OCI-LY7 (cell line): ENCODE results near the gene TNS2. TPM values are rescaled to one million over a fixed set of nuclear protein-coding genes. Genes with fewer than 3 reads are reported as not detected.

Experiments
- BruUV-seq: library from RNA; stranded (reverse); fragments of 400-500 nt; replicated peaks from 2 replicates; lab custom pipeline; 2021; lab: Mats Ljungman, UMichigan
- CTCF ChIA-PET: fragments of 300-600 bp; sonication (Branson Sonifier 250); formaldehyde crosslinking; loops from one replicate; lab custom pipeline; 2022; ENCODE audit warnings: antibody characterized with exemption; ENCODE audit not compliant: unreplicated experiment; lab: Charles Lee
- POLR2A ChIA-PET: fragments of 300-600 bp; sonication (Branson Sonifier 250); formaldehyde crosslinking; loops from one replicate; lab custom pipeline; 2022; ENCODE audit warnings: antibody characterized with exemption; lab: Charles Lee
- DNase-seq: peaks from one replicate; pipeline ENCODE4 v3.0.0-alpha.2; 2015; ENCODE audit warnings: low spot score
- H2AFZ ChIP-seq: fragments of 200-600 bp; sonication (generic), shearing (Covaris generic); 2 replicates; pipeline ENCODE4 v1.6.1; 2014; ENCODE audit warnings: mild to moderate bottlenecking, antibody characterized with exemption, low read length, moderate library complexity
- H3K27ac ChIP-seq: fragments of 200-600 bp; sonication (generic); 2 replicates; pipeline ENCODE4 v1.5.1; 2014; ENCODE audit warnings: mixed run types, low read depth, mild to moderate bottlenecking, moderate library complexity, low read length, inconsistent platforms; ENCODE audit not compliant: poor library complexity, severe bottlenecking
- H3K36me3 ChIP-seq: fragments of 200-600 bp; sonication (generic); 2 replicates; pipeline ENCODE4 v1.6.1; 2014; ENCODE audit warnings: mild to moderate bottlenecking, antibody characterized with exemption, low read length, moderate library complexity, mixed read lengths; ENCODE audit not compliant: insufficient read depth
- H3K4me1 ChIP-seq: fragments of 200-600 bp; sonication (generic); 2 replicates; pipeline ENCODE4 v1.5.1; 2014; ENCODE audit warnings: mild to moderate bottlenecking, low read length; ENCODE audit not compliant: insufficient read depth, poor library complexity, severe bottlenecking
- H3K4me2 ChIP-seq: fragments of 200-600 bp; sonication (generic); 2 replicates; pipeline ENCODE4 v1.6.1; 2014; ENCODE audit warnings: mild to moderate bottlenecking, low read length
- H3K4me3 ChIP-seq: fragments of 200-600 bp; sonication (generic); 2 replicates; pipeline ENCODE4 v1.5.1; 2014; ENCODE audit warnings: mild to moderate bottlenecking, low read depth, low read length; ENCODE audit not compliant: poor library complexity, severe bottlenecking
- H3K79me2 ChIP-seq: fragments of 200-600 bp; sonication (generic); 2 replicates; pipeline ENCODE4 v1.6.1; 2016; ENCODE audit warnings: low read depth, mild to moderate bottlenecking, low read length, moderate library complexity, mixed read lengths; ENCODE audit not compliant: insufficient read depth
- H3K9me2 ChIP-seq: fragments of 200-600 bp; sonication (generic); 2 replicates; pipeline ENCODE4 v1.6.1; 2016; ENCODE audit warnings: mild to moderate bottlenecking, low read length, mixed read lengths; ENCODE audit not compliant: insufficient read depth
- H3K9me3 ChIP-seq: fragments of 200-600 bp; sonication (generic); 2 replicates; pipeline ENCODE4 v1.6.1; 2014; ENCODE audit warnings: mild to moderate bottlenecking, mixed run types, low read length, mixed read lengths
- H4K20me1 ChIP-seq: fragments of 200-600 bp; sonication (generic); 2 replicates; pipeline ENCODE4 v1.6.1; 2014; ENCODE audit warnings: mild to moderate bottlenecking, antibody characterized with exemption, low read length, moderate library complexity, mixed read lengths; ENCODE audit not compliant: insufficient read depth
- CTCF ChIP-seq: fragments of 200-600 bp; sonication (generic); conservative IDR thresholded peaks from 2 replicates; pipeline ENCODE4 v1.5.1; 2014; ENCODE audit warnings: mild to moderate bottlenecking, antibody characterized with exemption, low read length, moderate library complexity, mixed read lengths
- EZH2phosphoT487 ChIP-seq: fragments of 200-600 bp; sonication (generic); IDR thresholded peaks from 2 replicates; pipeline ENCODE4 v1.6.1; 2018; ENCODE audit warnings: low read depth, borderline replicate concordance, mild to moderate bottlenecking, mixed run types, antibody characterized with exemption, low read length, moderate library complexity, mixed read lengths
- intact Hi-C: fragments of 100-400 bp; cut with micrococcal nuclease; formaldehyde crosslinking; loops from one replicate; pipeline ENCODE4 v1.10.0; 2022; ENCODE audit not compliant: unreplicated experiment
- total RNA-seq, 2 experiments: library from RNA; depleted of rRNA in 1 of 2; stranded (reverse); fragments of >200 nt in 1 of 2; shearing (Covaris generic) in 1 of 2; gene quantifications; 2 replicates each; pipeline ENCODE4 v1.2.3, GENCODE V29; 2014 to 2022

Gene TNS2
- total RNA-seq, 2 experiments from 2014 or later, result 0.25 to 1.6 TPM

- no peaks in the 10 kb centered on the region for H3K4me1 ChIP-seq
- H3K9me3 ChIP-seq, result no peaks in the 10 kb centered on the region
- no peak overlapping the region for H3K4me2 ChIP-seq
- H3K36me3 ChIP-seq, result no peaks in the 10 kb centered on the region
- BruUV-seq, result no TSS peak
- ChIA-PET CTCF (no interaction called here), POLR2A (no interaction called here)
- H3K9me2 ChIP-seq, result no peaks in the 10 kb centered on the region
- intact Hi-C loops, result no loop called here
- TF ChIP-seq EZH2phosphoT487, result no peak
- TF ChIP-seq CTCF, result no peak
- no peak for DNase-seq
- no peak overlapping the region for H3K27ac ChIP-seq
- H3K4me3 ChIP-seq, result no peak overlapping the region
- no peaks in the 10 kb centered on the region for H4K20me1 ChIP-seq
- H2AFZ ChIP-seq, result no peak overlapping the region
- H3K79me2 ChIP-seq, result no peaks in the 10 kb centered on the region
Observed at GRCh38 chr12:53091756-53092155, 41.9 kb downstream of the TNS2 start.

- Histone ChIP-seq H3K9me3 (no peaks in the 10 kb centered on the region), H3K9me2 (no peaks in the 10 kb centered on the region), H3K36me3 (no peaks in the 10 kb centered on the region), H3K27ac (no peak overlapping the region), H4K20me1 (no peaks in the 10 kb centered on the region), H3K4me3 (no peak overlapping the region), H3K79me2 (no peaks in the 10 kb centered on the region), H3K4me2 (no peak overlapping the region), H3K4me1 (peaks cover 11% of the 10 kb centered on the region), H2AFZ (no peak overlapping the region)
- ChIA-PET POLR2A (interaction anchor here (0.6 to 1.7 kb wide), 4 partner anchors 13 to 60 kb away, joined by 3 to 5 read pairs (median 4); no protein-coding TSS in a partner anchor), CTCF (interaction anchor here (0.6 to 0.8 kb wide), 2 partner anchors 38 to 40 kb away, joined by 3 to 4 read pairs; no protein-coding TSS in a partner anchor)
- BruUV-seq, result no TSS peak
- DNase-seq, result no peak
- TF ChIP-seq EZH2phosphoT487 (no peak), CTCF (no peak)
- intact Hi-C loops, result no loop called here
Observed at GRCh38 chr12:53093777-53094393, 44.0 kb downstream of the TNS2 start.

GRCh38 chr12:53094394-53094787 lies 44.5 kb downstream of the TNS2 start:
- POLR2A ChIA-PET, result interaction anchor here (1.6 to 1.7 kb wide), 2 partner anchors 14 to 29 kb away, joined by 3 to 5 read pairs; no protein-coding TSS in a partner anchor
- H2AFZ ChIP-seq, result no peak overlapping the region

More at GRCh38 chr12:53094394-53094787, 44.5 kb downstream of the TNS2 start:
- H3K27ac ChIP-seq, result no peak overlapping the region
- CTCF ChIA-PET, result no interaction called here
- no peaks in the 10 kb centered on the region for H3K36me3 ChIP-seq
- peaks cover 16% of the 10 kb centered on the region for H3K4me1 ChIP-seq
- H3K79me2 ChIP-seq, result no peaks in the 10 kb centered on the region
- H4K20me1 ChIP-seq, result no peaks in the 10 kb centered on the region
- H3K4me3 ChIP-seq, result no peak overlapping the region
- intact Hi-C loops, result no loop called here
- H3K4me2 ChIP-seq, result no peak overlapping the region
- no peaks in the 10 kb centered on the region for H3K9me3 ChIP-seq
- no TSS peak for BruUV-seq
- no peaks in the 10 kb centered on the region for H3K9me2 ChIP-seq
- no peak for DNase-seq
- TF ChIP-seq EZH2phosphoT487, result no peak
- TF ChIP-seq CTCF, result no peak
